Hepatocyte (in vitro differentiated cells): Measurements from ENCODE around the gene VPS18. TPM values are rescaled to one million over a fixed set of nuclear protein-coding genes. Genes with fewer than 3 reads are reported as not detected.
A peak's percentile ranks its signal among the peaks of the same experiment; 100 is the strongest.

Experiments
- DNase-seq: peaks from one replicate; pipeline ENCODE4 v3.0.0-alpha.2; 2016; ENCODE audit warnings: low spot score
- H2AFZ ChIP-seq: fragments of 200-600 bp; sonication (generic); 2 replicates; pipeline ENCODE4 v1.6.0; 2016; ENCODE audit warnings: antibody characterized with exemption, mild to moderate bottlenecking
- H3K27ac ChIP-seq: fragments of 200-600 bp; sonication (generic); 2 replicates; pipeline ENCODE4 v1.5.1; 2016; ENCODE audit warnings: mild to moderate bottlenecking
- H3K27me3 ChIP-seq: fragments of 200-600 bp; sonication (generic); 2 replicates; pipeline ENCODE4 v1.6.1; 2016
- H3K36me3 ChIP-seq: fragments of 200-600 bp; sonication (generic); replicated peaks from 2 replicates; pipeline ENCODE4 v1.5.1; 2016; ENCODE audit warnings: low read depth; ENCODE audit not compliant: insufficient read depth
- H3K4me1 ChIP-seq: fragments of 200-600 bp; sonication (generic); 2 replicates; pipeline ENCODE4 v1.5.1; 2016; ENCODE audit warnings: mild to moderate bottlenecking, moderate library complexity; ENCODE audit not compliant: insufficient read depth
- H3K4me2 ChIP-seq: fragments of 200-600 bp; sonication (generic); 2 replicates; pipeline ENCODE4 v1.6.0; 2016
- H3K4me3 ChIP-seq: fragments of 200-600 bp; sonication (generic); 2 replicates; pipeline ENCODE4 v1.5.1; 2016; ENCODE audit warnings: mild to moderate bottlenecking
- H3K79me2 ChIP-seq: fragments of 200-600 bp; sonication (generic); 2 replicates; pipeline ENCODE4 v1.6.0; 2017; ENCODE audit warnings: mild to moderate bottlenecking
- H3K9me2 ChIP-seq: fragments of 200-600 bp; sonication (generic); replicated peaks from 2 replicates; pipeline ENCODE4 v1.6.0; 2017; ENCODE audit warnings: mild to moderate bottlenecking; ENCODE audit not compliant: insufficient read depth
- H3K9me3 ChIP-seq: fragments of 200-600 bp; sonication (generic); 2 replicates; pipeline ENCODE4 v1.5.1; 2016; ENCODE audit warnings: low read depth, mild to moderate bottlenecking
- H4K20me1 ChIP-seq: fragments of 200-600 bp; sonication (generic); 2 replicates; pipeline ENCODE4 v1.6.0; 2016; ENCODE audit warnings: mild to moderate bottlenecking; ENCODE audit not compliant: insufficient read depth, poor library complexity, severe bottlenecking
- EZH2 ChIP-seq: fragments of 200-600 bp; sonication (generic); IDR thresholded peaks from 2 replicates; pipeline ENCODE4 v1.6.1; 2016; ENCODE audit warnings: antibody characterized with exemption, mild to moderate bottlenecking, borderline replicate concordance
- EZH2phosphoT487 ChIP-seq: fragments of 200-600 bp; sonication (generic); IDR thresholded peaks from one replicate; pipeline ENCODE4 v1.6.1; 2018; ENCODE audit warnings: antibody characterized with exemption, mild to moderate bottlenecking, low read depth, moderate library complexity; ENCODE audit not compliant: unreplicated experiment, severe bottlenecking
- WGBS: methylation state at CpG from one replicate; pipeline ENCODE4 v1.1.6; 2016; ENCODE audit warnings: low lambda C conversion rate; ENCODE audit errors: missing lambda C conversion rate; 5-methylcytosine and 5-hydroxymethylcytosine counted together
- polyA plus RNA-seq: library from polyadenylated mRNA; unstranded; fragments of >200 nt; fragmentation: Nextera tagmentation; extraction: Ambion mirVana; gene quantifications from 2 replicates; pipeline ENCODE4 v1.2.1, GENCODE V29; 2016
- total RNA-seq: library from RNA; depleted of rRNA; stranded (reverse); fragments of >200 nt; gene quantifications from 2 replicates; pipeline ENCODE4 v1.2.3, GENCODE V29; 2014
- TF ChIP-seq, protein P1 (sequence below): fragments of 200-600 bp; sonication (generic); IDR thresholded peaks from 2 replicates; pipeline ENCODE4 v1.5.1; 2016; ENCODE audit warnings: antibody characterized with exemption, mild to moderate bottlenecking; ENCODE audit not compliant: poor library complexity

The VPS18 gene
- total and polyA plus RNA-seq, 2 experiments from 2014 or later: 38.3 to 40.3 TPM

DNA sequence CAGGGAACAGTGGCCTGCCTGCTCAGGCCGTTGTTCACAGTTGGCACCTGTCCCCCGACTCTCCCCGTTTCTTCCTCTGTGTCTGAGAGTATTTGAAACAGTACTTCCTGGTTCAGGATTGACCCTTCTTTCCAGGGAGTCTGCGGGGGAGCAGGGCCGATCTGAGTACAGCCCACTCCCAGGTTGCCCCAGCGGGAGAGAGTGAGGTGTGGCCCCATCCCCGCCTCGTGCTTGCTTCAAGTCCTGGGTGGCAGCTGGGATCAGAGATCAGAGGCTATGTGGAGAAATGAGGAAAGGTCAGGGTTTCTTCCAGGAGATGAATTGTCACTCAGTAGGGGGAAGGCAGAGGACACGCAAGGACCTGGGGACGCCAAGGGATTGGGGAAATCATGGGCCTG lies 28.4 kb downstream of the VPS18 start:
- peaks cover 38% of the 10 kb centered on the region for H3K27me3 ChIP-seq
- no peak for DNase-seq
- no peak overlapping the region for H3K4me3 ChIP-seq
- no peak overlapping the region for H2AFZ ChIP-seq
- H3K4me1 ChIP-seq: peaks cover 30% of the 10 kb centered on the region
- no peaks in the 10 kb centered on the region for H3K79me2 ChIP-seq
- no peaks in the 10 kb centered on the region for H3K36me3 ChIP-seq
- WGBS: 70% methylated on average over 10 of the region's 10 CpGs
- no peaks in the 10 kb centered on the region for H3K9me3 ChIP-seq
- no peak overlapping the region for H3K27ac ChIP-seq
- H3K4me2 ChIP-seq: no peak overlapping the region
- no peaks in the 10 kb centered on the region for H3K9me2 ChIP-seq
- TF ChIP-seq, protein P1, sequence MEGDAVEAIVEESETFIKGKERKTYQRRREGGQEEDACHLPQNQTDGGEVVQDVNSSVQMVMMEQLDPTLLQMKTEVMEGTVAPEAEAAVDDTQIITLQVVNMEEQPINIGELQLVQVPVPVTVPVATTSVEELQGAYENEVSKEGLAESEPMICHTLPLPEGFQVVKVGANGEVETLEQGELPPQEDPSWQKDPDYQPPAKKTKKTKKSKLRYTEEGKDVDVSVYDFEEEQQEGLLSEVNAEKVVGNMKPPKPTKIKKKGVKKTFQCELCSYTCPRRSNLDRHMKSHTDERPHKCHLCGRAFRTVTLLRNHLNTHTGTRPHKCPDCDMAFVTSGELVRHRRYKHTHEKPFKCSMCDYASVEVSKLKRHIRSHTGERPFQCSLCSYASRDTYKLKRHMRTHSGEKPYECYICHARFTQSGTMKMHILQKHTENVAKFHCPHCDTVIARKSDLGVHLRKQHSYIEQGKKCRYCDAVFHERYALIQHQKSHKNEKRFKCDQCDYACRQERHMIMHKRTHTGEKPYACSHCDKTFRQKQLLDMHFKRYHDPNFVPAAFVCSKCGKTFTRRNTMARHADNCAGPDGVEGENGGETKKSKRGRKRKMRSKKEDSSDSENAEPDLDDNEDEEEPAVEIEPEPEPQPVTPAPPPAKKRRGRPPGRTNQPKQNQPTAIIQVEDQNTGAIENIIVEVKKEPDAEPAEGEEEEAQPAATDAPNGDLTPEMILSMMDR: no peak
- TF ChIP-seq EZH2 (no peak), EZH2phosphoT487 (no peak)
- H4K20me1 ChIP-seq: peaks cover 2% of the 10 kb centered on the region

DNA sequence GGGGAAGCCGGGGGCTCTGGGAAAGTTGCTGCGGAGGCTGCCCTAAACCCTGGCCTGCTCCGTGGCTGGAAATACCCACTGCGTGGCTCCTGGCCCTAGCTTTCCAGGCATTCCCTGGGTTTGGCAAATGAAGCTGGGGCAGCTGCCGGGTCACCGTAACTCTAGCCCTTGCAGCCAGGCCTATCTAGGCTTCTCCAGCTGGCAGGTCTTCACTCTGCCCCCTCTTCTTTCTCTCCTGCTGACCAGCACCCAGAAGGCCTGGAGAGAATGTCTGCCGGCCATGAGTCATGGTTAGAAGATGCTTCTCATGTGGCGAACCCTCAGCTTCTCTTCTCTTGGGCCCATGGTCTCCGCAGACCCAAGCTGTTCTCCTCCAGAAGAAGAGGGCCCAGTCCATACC lies 29.3 kb downstream of the VPS18 start:
- H3K4me3 ChIP-seq: no peak overlapping the region
- H3K9me2 ChIP-seq: no peaks in the 10 kb centered on the region
- 92% methylated on average over 9 of the region's 9 CpGs for WGBS
- H3K27ac ChIP-seq: no peak overlapping the region
- H2AFZ ChIP-seq: no peak overlapping the region
- no peaks in the 10 kb centered on the region for H3K79me2 ChIP-seq
- no peak for TF ChIP-seq EZH2
- TF ChIP-seq, protein P1: no peak
- no peak for TF ChIP-seq EZH2phosphoT487
- no peak overlapping the region for H3K4me2 ChIP-seq
- peaks cover 47% of the 10 kb centered on the region for H3K27me3 ChIP-seq
- H3K36me3 ChIP-seq: no peaks in the 10 kb centered on the region
- H4K20me1 ChIP-seq: peaks cover 3% of the 10 kb centered on the region
- peaks cover 40% of the 10 kb centered on the region for H3K4me1 ChIP-seq
- H3K9me3 ChIP-seq: no peaks in the 10 kb centered on the region
- DNase-seq: no peak

DNA sequence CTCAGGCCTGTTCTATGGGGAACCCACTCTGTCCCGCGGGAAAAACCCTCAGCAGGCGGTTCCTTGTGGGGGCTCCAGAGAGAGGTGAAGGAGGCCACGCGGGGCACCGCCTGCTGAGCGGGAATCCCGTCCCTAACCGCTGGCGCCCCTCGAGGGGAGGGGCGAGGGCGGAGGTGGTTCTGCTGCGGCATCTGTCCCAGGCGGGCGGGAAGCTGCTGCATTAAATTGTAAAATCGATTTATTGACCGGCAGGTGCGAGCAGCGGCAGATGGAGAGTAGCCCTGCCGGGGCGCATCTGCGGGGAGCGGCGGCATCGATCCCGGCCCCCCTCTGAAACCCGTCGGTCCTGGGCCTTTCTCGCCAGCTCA lies 31.2 kb downstream of the VPS18 start:
- no peak for DNase-seq
- Histone ChIP-seq H3K27ac (no peak overlapping the region), H2AFZ (peak overlapping the region; percentile 37), H3K79me2 (no peaks in the 10 kb centered on the region), H3K9me3 (no peaks in the 10 kb centered on the region), H3K9me2 (no peaks in the 10 kb centered on the region), H3K4me2 (peak overlapping the region; percentile 99), H3K4me3 (no peak overlapping the region), H3K4me1 (peaks cover 53% of the 10 kb centered on the region), H3K27me3 (peaks cover 52% of the 10 kb centered on the region), H4K20me1 (peaks cover 3% of the 10 kb centered on the region), H3K36me3 (no peaks in the 10 kb centered on the region)
- TF ChIP-seq, protein P1: no peak
- TF ChIP-seq EZH2phosphoT487: no peak
- no peak for TF ChIP-seq EZH2
- 5% methylated on average over 29 of the region's 30 CpGs for WGBS
